Colonic mucosa (tissue), 4 donors: ENCODE results near the gene AGR3. TPM values are rescaled to one million over a fixed set of nuclear protein-coding genes. Genes with fewer than 3 reads are reported as not detected.

Source experiments
- DNase-seq: peaks from one replicate; pipeline ENCODE4 v3.0.0-alpha.2; 2020
- H3K27ac ChIP-seq: fragments of 200-600 bp; one replicate; pipeline ENCODE4 v1.8.0; 2021
- H3K27me3 ChIP-seq: fragments of 200-600 bp; one replicate; pipeline ENCODE4 v1.8.0; 2021
- H3K36me3 ChIP-seq: fragments of 200-600 bp; one replicate; pipeline ENCODE4 v1.8.0; 2021
- H3K4me1 ChIP-seq: fragments of 200-600 bp; one replicate; pipeline ENCODE4 v1.8.0; 2021; ENCODE audit warnings: mild to moderate bottlenecking
- H3K4me3 ChIP-seq: fragments of 200-600 bp; one replicate; pipeline ENCODE4 v1.8.0; 2021
- H3K9ac ChIP-seq, 2 donors: one replicate each; pipeline ENCODE4 v1.7.0; 2013; ENCODE audit warnings: control low read depth in 2 of 2, low read depth in 2 of 2, low read length in 2 of 2
- H3K9me3 ChIP-seq: fragments of 200-600 bp; one replicate; pipeline ENCODE4 v1.8.0; 2021
- CTCF ChIP-seq: fragments of 200-600 bp; IDR thresholded peaks from one replicate; pipeline ENCODE4 v1.8.0; 2022; ENCODE audit warnings: antibody characterized with exemption, mild to moderate bottlenecking
- intact Hi-C: fragments of 100-400 bp; cut with DNase I; formaldehyde crosslinking; loops from one replicate; pipeline ENCODE4 v1.14.1; 2022
- total RNA-seq, 2 donors: library from RNA; stranded (reverse); fragmentation: NEBNext Ultra II Directional in 1 of 2; extraction: Animal tissue kit (Norgen Biotek cat#: 25700) in 1 of 2; gene quantifications; one replicate each; pipeline ENCODE4 v1.2.1, GENCODE V29; 2021
- donor health status: healthy.
- donor health status: DM: no; HTN: no; CAD: no.
- donor health status: DM: no; HTN: no; CAD: no.

AGR3 gene
- total RNA-seq = 100 to 1,000 TPM; 144 to 197 TPM

DNA sequence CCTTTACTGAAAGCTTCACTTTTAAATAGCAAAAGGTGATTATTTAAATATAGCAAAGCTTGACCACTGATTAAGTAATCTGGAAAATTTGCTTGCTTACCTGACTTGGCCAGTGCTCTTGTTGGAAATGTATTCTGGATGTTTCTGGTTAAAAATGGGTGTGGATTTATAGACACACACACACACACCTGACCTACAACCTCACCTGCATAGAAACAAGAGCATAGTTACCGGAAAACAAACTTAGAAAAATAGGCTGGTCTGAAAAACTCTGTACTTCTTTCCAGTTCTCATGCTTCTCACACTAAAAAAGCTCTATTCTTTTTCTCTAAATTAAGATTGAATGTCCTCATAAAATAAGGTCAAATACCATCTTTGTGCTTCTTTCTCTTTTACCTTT, at the start of gene AGR3:
TSS of gene AGR3 (minus strand) at position 140 of the 400 bp plus-strand sequence. CDS start 3,365 bp downstream, outside the sequence.
- Histone ChIP-seq H3K27ac (peak within 1 kb of the TSS; percentile 75), H3K4me1 (no peaks in the 10 kb centered on the region), H3K27me3 (no peaks in the 10 kb centered on the region), H3K9ac (peak within 1 kb of the TSS; percentile 32 to 83), H3K4me3 (peak within 1 kb of the TSS; percentile 32), H3K36me3 (no peaks in the 10 kb centered on the region), H3K9me3 (no peaks in the 10 kb centered on the region)
- peak; percentile 38 for DNase-seq
- TF ChIP-seq CTCF = no peak
- intact Hi-C loops = loop anchor here (5.0 kb wide), 1 partner anchor 80 kb away; the partner anchor contains the start of gene AGR2

GRCh38 chr7:16930946-16931345, 49.2 kb upstream of the AGR3 start:
- intact Hi-C loops = no loop called here
- no peak overlapping the region for H3K4me3 ChIP-seq
- no peaks in the 10 kb centered on the region for H3K27me3 ChIP-seq
- DNase-seq = no peak
- H3K9ac ChIP-seq = no peak overlapping the region
- no peak overlapping the region for H3K27ac ChIP-seq
- H3K9me3 ChIP-seq = no peaks in the 10 kb centered on the region
- no peaks in the 10 kb centered on the region for H3K4me1 ChIP-seq
- H3K36me3 ChIP-seq = no peaks in the 10 kb centered on the region
- TF ChIP-seq CTCF = no peak

GRCh38 chr7:16929146-16929762, 47.5 kb upstream of the AGR3 start:
- no peaks in the 10 kb centered on the region for H3K36me3 ChIP-seq
- peak overlapping the region; percentile 26 for H3K27ac ChIP-seq
- DNase-seq = no peak
- intact Hi-C loops = loop anchor here (10.0 kb wide), 1 partner anchor 716 kb away; no protein-coding TSS in a partner anchor
- no peak overlapping the region for H3K4me3 ChIP-seq
- H3K4me1 ChIP-seq = no peaks in the 10 kb centered on the region
- H3K27me3 ChIP-seq = no peaks in the 10 kb centered on the region
- no peak overlapping the region for H3K9ac ChIP-seq
- H3K9me3 ChIP-seq = no peaks in the 10 kb centered on the region
- no peak for TF ChIP-seq CTCF

DNA sequence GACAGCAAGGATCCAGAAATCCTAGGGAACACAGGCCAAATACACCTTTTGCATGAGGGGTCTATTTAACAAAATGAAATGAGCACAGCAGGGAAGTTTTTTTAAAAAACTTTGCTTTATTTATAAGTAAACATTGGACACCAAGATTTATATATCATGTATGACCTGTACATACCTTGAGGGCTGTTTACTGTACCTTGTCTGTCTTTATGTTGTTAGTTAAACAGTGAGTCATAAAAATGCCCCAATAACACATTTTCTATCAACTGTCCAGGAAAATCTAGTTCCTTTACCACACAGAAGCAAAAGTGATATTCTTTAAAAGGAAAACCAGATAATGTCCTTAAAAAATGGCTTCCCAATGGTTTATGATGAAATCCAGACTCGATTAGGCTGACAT, 45.1 kb upstream of the AGR3 start:
- H3K9ac ChIP-seq = no peak overlapping the region
- TF ChIP-seq CTCF = no peak
- DNase-seq = no peak
- intact Hi-C loops = loop anchor here (10.0 kb wide), 1 partner anchor 718 kb away; no protein-coding TSS in a partner anchor
- no peaks in the 10 kb centered on the region for H3K36me3 ChIP-seq
- H3K4me1 ChIP-seq = no peaks in the 10 kb centered on the region
- H3K27ac ChIP-seq = no peak overlapping the region
- H3K27me3 ChIP-seq = no peaks in the 10 kb centered on the region
- H3K9me3 ChIP-seq = no peaks in the 10 kb centered on the region
- H3K4me3 ChIP-seq = no peak overlapping the region

DNA sequence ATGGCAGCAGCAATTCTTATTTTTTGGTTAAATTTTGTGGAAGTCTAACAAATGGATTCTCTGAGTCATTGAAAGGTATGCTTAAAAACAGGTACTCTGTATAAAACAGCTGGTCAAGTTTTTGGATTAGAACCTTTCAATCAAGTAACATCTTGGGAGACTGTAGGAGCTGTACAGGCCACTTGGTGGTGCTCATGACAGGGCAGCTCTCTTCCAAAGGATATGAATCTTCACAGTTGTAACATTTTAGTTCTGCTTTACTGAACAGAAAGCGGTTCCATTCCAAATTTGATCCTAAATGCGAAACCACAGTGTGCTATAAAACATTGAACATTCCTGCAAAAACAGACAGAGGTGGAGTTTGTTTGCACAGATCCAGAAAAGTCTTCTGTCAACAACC, 44.5 kb upstream of the AGR3 start:
- H3K27me3 ChIP-seq = no peaks in the 10 kb centered on the region
- no peaks in the 10 kb centered on the region for H3K36me3 ChIP-seq
- peak; percentile 60 for DNase-seq
- H3K27ac ChIP-seq = no peak overlapping the region
- TF ChIP-seq CTCF = peak; percentile 77
- no peak overlapping the region for H3K9ac ChIP-seq
- no peak overlapping the region for H3K4me3 ChIP-seq
- no peaks in the 10 kb centered on the region for H3K9me3 ChIP-seq
- intact Hi-C loops = loop anchor here (10.0 kb wide), 1 partner anchor 719 kb away; no protein-coding TSS in a partner anchor
- no peaks in the 10 kb centered on the region for H3K4me1 ChIP-seq
